ENCODE measurements around the gene ARFIP1. TPM values are rescaled to one million over a fixed set of nuclear protein-coding genes. Genes with fewer than 3 reads are reported as not detected.

Gene ARFIP1
- total RNA-seq, 1 donor from 2014 or later: 68.0 TPM

DNA sequence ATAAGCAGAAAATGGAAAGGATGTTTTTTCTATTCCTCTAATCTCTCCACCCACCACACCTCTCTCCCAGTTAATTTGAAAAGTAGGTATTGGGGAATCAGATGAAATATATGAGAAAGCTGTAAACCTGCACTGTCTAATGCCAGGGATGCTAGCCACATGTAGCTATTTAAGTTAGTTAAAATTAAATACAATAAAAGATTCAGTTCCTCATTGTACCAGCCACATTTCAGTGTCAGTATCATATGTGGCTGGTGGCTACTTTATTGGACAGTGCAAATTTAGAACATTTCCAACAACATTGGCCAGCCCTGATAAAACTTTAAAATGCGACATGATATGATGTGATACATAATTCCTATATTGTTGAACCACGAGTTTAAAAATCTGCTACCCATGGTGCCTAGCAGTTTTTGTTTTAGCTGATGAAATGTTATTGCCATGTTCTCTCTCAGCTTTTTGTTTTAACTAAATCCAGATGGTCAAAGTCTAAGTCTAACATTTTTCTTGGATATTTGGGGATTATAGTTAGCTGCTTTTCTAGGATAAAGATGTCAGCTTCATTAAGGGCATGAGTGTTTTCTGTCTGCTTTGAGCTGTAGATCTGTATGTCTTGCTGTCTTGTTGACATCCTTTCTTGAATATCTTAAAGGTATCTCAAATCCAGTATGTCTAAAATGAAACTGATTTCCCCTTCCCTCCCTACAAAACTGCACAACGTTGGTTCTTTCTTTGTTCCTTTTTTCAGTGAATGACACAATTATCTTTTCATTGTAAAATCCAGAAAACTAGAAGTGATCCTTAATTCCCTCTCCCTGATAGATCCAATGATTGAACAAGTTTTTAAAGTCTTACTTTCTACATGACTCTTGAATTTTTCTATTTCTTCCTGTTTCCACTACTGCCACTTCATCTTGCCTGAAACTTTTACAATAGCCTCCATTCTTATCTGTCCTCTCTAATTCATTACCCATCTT lies 6.2 kb downstream of the ARFIP1 start:
- peaks cover 4% of the 10 kb centered on the region for H3K36me3 Mint-ChIP-seq
- Histone ChIP-seq H3K79me2 (ENCODE audit: low read depth) (peaks cover 97% of the 10 kb centered on the region), H3K27ac (peak overlapping the region; percentile 21), H3K36me3 (no peaks in the 10 kb centered on the region), H3K9me3 (ENCODE audit: low read depth) (no peaks in the 10 kb centered on the region), H3K4me3 (no peak overlapping the region), H3K27me3 (no peaks in the 10 kb centered on the region), H3K4me2 (no peak overlapping the region), H4K20me1 (ENCODE audit: low read depth) (peaks cover 61% of the 10 kb centered on the region), H3K9ac (no peak overlapping the region), H2AFZ (replicated peaks) (no peak overlapping the region), H3F3A (ENCODE audit: low read depth) (no peaks in the 10 kb centered on the region), H3K4me1 (peaks cover 2% of the 10 kb centered on the region)
- no peaks in the 10 kb centered on the region for H3K9me3 Mint-ChIP-seq
- no peak for DNase-seq (ENCODE audit: low spot score)
- H3K27ac Mint-ChIP-seq: no peak overlapping the region
- H3K4me1 Mint-ChIP-seq: peaks cover 7% of the 10 kb centered on the region
- peaks cover 2% of the 10 kb centered on the region for H3K27me3 Mint-ChIP-seq (ENCODE audit: insufficient read depth, low read depth)
- H3K4me3 Mint-ChIP-seq: no peak overlapping the region
- no peak for TF ChIP-seq EZH2 (IDR thresholded peaks at IDR 0.05)
- TF ChIP-seq, protein P1, sequence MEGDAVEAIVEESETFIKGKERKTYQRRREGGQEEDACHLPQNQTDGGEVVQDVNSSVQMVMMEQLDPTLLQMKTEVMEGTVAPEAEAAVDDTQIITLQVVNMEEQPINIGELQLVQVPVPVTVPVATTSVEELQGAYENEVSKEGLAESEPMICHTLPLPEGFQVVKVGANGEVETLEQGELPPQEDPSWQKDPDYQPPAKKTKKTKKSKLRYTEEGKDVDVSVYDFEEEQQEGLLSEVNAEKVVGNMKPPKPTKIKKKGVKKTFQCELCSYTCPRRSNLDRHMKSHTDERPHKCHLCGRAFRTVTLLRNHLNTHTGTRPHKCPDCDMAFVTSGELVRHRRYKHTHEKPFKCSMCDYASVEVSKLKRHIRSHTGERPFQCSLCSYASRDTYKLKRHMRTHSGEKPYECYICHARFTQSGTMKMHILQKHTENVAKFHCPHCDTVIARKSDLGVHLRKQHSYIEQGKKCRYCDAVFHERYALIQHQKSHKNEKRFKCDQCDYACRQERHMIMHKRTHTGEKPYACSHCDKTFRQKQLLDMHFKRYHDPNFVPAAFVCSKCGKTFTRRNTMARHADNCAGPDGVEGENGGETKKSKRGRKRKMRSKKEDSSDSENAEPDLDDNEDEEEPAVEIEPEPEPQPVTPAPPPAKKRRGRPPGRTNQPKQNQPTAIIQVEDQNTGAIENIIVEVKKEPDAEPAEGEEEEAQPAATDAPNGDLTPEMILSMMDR (IDR thresholded peaks at IDR 0.05): no peak
- TF ChIP-seq EZH2phosphoT487 (IDR thresholded peaks at IDR 0.05): no peak

DNA sequence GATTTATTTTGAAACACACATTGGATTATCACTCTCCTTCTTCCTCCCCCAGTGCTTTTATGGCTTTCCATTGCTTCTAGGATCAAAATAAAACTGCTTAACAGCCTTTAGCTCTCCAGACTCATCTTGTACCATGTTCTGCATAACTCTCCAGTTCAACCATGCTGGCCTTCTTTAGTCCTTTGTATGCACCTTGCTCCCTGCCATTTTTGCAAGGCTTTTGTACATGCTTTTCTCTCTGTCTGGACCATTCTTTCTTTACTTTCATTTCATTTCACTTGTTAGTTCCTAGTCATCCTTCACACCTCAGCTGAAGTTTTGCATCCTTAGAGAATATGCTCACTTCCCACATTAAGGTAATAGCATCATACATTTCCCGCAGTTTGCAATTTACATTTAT lies 6.9 kb downstream of the ARFIP1 start:
- Histone ChIP-seq H3K27ac (peak overlapping the region; percentile 21), H3K9me3 (ENCODE audit: low read depth) (no peaks in the 10 kb centered on the region), H2AFZ (replicated peaks) (no peak overlapping the region), H3K4me3 (no peak overlapping the region), H3K4me2 (no peak overlapping the region), H3K79me2 (ENCODE audit: low read depth) (peaks cover 97% of the 10 kb centered on the region), H3K27me3 (no peaks in the 10 kb centered on the region), H4K20me1 (ENCODE audit: low read depth) (peaks cover 55% of the 10 kb centered on the region), H3K36me3 (peaks cover 4% of the 10 kb centered on the region), H3K9ac (no peak overlapping the region), H3F3A (ENCODE audit: low read depth) (no peaks in the 10 kb centered on the region), H3K4me1 (no peaks in the 10 kb centered on the region)
- peaks cover 2% of the 10 kb centered on the region for H3K27me3 Mint-ChIP-seq (ENCODE audit: insufficient read depth, low read depth)
- no peak for DNase-seq (ENCODE audit: low spot score)
- TF ChIP-seq EZH2phosphoT487 (IDR thresholded peaks at IDR 0.05) (no peak), EZH2 (IDR thresholded peaks at IDR 0.05) (no peak)
- TF ChIP-seq, protein P1 (IDR thresholded peaks at IDR 0.05): no peak
- no peak overlapping the region for H3K27ac Mint-ChIP-seq
- H3K4me3 Mint-ChIP-seq: no peak overlapping the region
- H3K36me3 Mint-ChIP-seq: peaks cover 4% of the 10 kb centered on the region
- H3K4me1 Mint-ChIP-seq: peaks cover 4% of the 10 kb centered on the region
- no peaks in the 10 kb centered on the region for H3K9me3 Mint-ChIP-seq

GRCh38 chr4:152795891-152796290 lies 16.1 kb downstream of the ARFIP1 start:
- Histone ChIP-seq H3K9ac (no peak overlapping the region), H4K20me1 (ENCODE audit: low read depth) (peaks cover 43% of the 10 kb centered on the region), H3K4me1 (peaks cover 5% of the 10 kb centered on the region), H2AFZ (replicated peaks) (no peak overlapping the region), H3K27ac (no peak overlapping the region), H3K9me3 (ENCODE audit: low read depth) (no peaks in the 10 kb centered on the region), H3K4me3 (no peak overlapping the region), H3F3A (ENCODE audit: low read depth) (no peaks in the 10 kb centered on the region), H3K4me2 (peak overlapping the region; percentile 2), H3K27me3 (no peaks in the 10 kb centered on the region), H3K36me3 (peaks cover 4% of the 10 kb centered on the region), H3K79me2 (ENCODE audit: low read depth) (peaks cover 96% of the 10 kb centered on the region)
- Mint-ChIP-seq H3K36me3 (peaks cover 6% of the 10 kb centered on the region), H3K9me3 (no peaks in the 10 kb centered on the region), H3K4me1 (no peaks in the 10 kb centered on the region), H3K4me3 (no peak overlapping the region), H3K27me3 (ENCODE audit: insufficient read depth, low read depth) (no peaks in the 10 kb centered on the region), H3K27ac (no peak overlapping the region)
- DNase-seq (ENCODE audit: low spot score): no peak
- no peak for TF ChIP-seq EZH2 (IDR thresholded peaks at IDR 0.05)
- TF ChIP-seq, protein P1 (IDR thresholded peaks at IDR 0.05): no peak
- no peak for TF ChIP-seq EZH2phosphoT487 (IDR thresholded peaks at IDR 0.05)

Data from neural progenitor cell (in vitro differentiated cells).